Right forelimb (tissue), 1 donor: ENCODE data around the gene TRABD2B.

Source experiments
- DNase-seq: peaks from one replicate; pipeline ENCODE4 v3.0.0-alpha.2; 2018

TRABD2B gene

GRCh38 chr1:47997289-47998200 is at the start of gene TRABD2B:
Gene TRABD2B, minus strand, starts transcription at chr1:47997385.
- DNase-seq: peak; percentile 93

GRCh38 chr1:48044311-48044710 is 47.1 kb upstream of the TRABD2B start:
- no peak for DNase-seq

- DNase-seq: no peak
Observed at GRCh38 chr1:48043622-48044021, 46.4 kb upstream of the TRABD2B start.

GRCh38 chr1:48040154-48040553 is 43.0 kb upstream of the TRABD2B start:
- no peak for DNase-seq

GRCh38 chr1:48039088-48040054 is 42.2 kb upstream of the TRABD2B start:
- no peak for DNase-seq

- peak; percentile 32 for DNase-seq
Observed at GRCh38 chr1:48038270-48038767, 41.1 kb upstream of the TRABD2B start.

- peak; percentile 25 for DNase-seq
Observed at GRCh38 chr1:48036710-48037355, 39.6 kb upstream of the TRABD2B start.

GRCh38 chr1:48035371-48036141 is 38.4 kb upstream of the TRABD2B start:
- DNase-seq: no peak

- no peak for DNase-seq
Observed at GRCh38 chr1:48033495-48034045, 36.4 kb upstream of the TRABD2B start.

- no peak for DNase-seq
Observed at GRCh38 chr1:48031676-48032075, 34.5 kb upstream of the TRABD2B start.

- no peak for DNase-seq
Observed at GRCh38 chr1:48030696-48031365, 33.6 kb upstream of the TRABD2B start.

- DNase-seq: no peak
Observed at GRCh38 chr1:48030211-48030610, 33.0 kb upstream of the TRABD2B start.

GRCh38 chr1:48028218-48029069 is 31.3 kb upstream of the TRABD2B start:
- DNase-seq: no peak

GRCh38 chr1:48027533-48027835 is 30.3 kb upstream of the TRABD2B start:
- no peak for DNase-seq

- no peak for DNase-seq
Observed at GRCh38 chr1:48026701-48027532, 29.7 kb upstream of the TRABD2B start.

- DNase-seq: no peak
Observed at GRCh38 chr1:48026275-48026674, 29.1 kb upstream of the TRABD2B start.

- DNase-seq: no peak
Observed at GRCh38 chr1:48025076-48025475, 27.9 kb upstream of the TRABD2B start.

- no peak for DNase-seq
Observed at GRCh38 chr1:48023488-48023887, 26.3 kb upstream of the TRABD2B start.

- no peak for DNase-seq
Observed at GRCh38 chr1:48022306-48022705, 25.1 kb upstream of the TRABD2B start.
